GM23338 (cell line): ENCODE measurements around the gene FOXP1. TPM values are rescaled to one million over a fixed set of nuclear protein-coding genes. Genes with fewer than 3 reads are reported as not detected.

Experiments
- ATAC-seq: fragments of 200-7000 bp; cut with Tn5 transposase; 3 replicates; pipeline ENCODE4 v1.9.1; 2020
- DNase-seq: peaks from one replicate; pipeline ENCODE4 v3.0.0-alpha.2; 2015; ENCODE audit warnings: low spot score
- H2AFZ ChIP-seq: fragments of 200-600 bp; sonication (generic); 2 replicates; pipeline ENCODE4 v1.8.0; 2016; ENCODE audit warnings: antibody characterized with exemption, mild to moderate bottlenecking, moderate library complexity
- H3F3A ChIP-seq: fragments of 200-600 bp; sonication (generic); replicated peaks from 2 replicates; pipeline ENCODE4 v1.8.0; 2017; ENCODE audit warnings: antibody characterized with exemption, mixed run types, low read depth
- H3K27ac ChIP-seq: fragments of 200-600 bp; sonication (generic); 2 replicates; pipeline ENCODE4 v1.6.1; 2016; ENCODE audit warnings: low read depth
- H3K27me3 ChIP-seq: fragments of 200-600 bp; sonication (generic); 2 replicates; pipeline ENCODE4 v1.8.0; 2016; ENCODE audit warnings: mild to moderate bottlenecking, mixed run types, moderate library complexity; ENCODE audit not compliant: insufficient read depth
- H3K36me3 ChIP-seq: fragments of 200-600 bp; sonication (generic); 2 replicates; pipeline ENCODE4 v1.8.0; 2016; ENCODE audit warnings: mild to moderate bottlenecking; ENCODE audit not compliant: insufficient read depth
- H3K4me1 ChIP-seq: fragments of 200-600 bp; sonication (generic); 2 replicates; pipeline ENCODE4 v1.8.0; 2016; ENCODE audit warnings: mild to moderate bottlenecking, moderate library complexity; ENCODE audit not compliant: insufficient read depth
- H3K4me2 ChIP-seq: fragments of 200-600 bp; sonication (generic); 2 replicates; pipeline ENCODE4 v1.7.1; 2017; ENCODE audit warnings: mixed run types
- H3K4me3 ChIP-seq: fragments of 200-600 bp; sonication (generic); 2 replicates; pipeline ENCODE4 v1.6.1; 2016; ENCODE audit warnings: mixed run types
- H3K79me2 ChIP-seq: fragments of 200-600 bp; sonication (generic); replicated peaks from 2 replicates; pipeline ENCODE4 v1.8.0; 2017; ENCODE audit warnings: mild to moderate bottlenecking; ENCODE audit not compliant: insufficient read depth
- H3K9me2 ChIP-seq: fragments of 200-600 bp; sonication (generic); 2 replicates; pipeline ENCODE4 v1.8.0; 2017; ENCODE audit not compliant: insufficient read depth
- H4K20me1 ChIP-seq: fragments of 200-600 bp; sonication (generic); replicated peaks from 2 replicates; pipeline ENCODE4 v1.8.0; 2017; ENCODE audit warnings: mild to moderate bottlenecking; ENCODE audit not compliant: insufficient read depth
- H3K27ac Mint-ChIP-seq: 2 replicates; pipeline ENCODE4 v1.8.0; 2020; ENCODE audit warnings: inconsistent platforms, mild to moderate bottlenecking, moderate library complexity, mixed read lengths
- H3K27me3 Mint-ChIP-seq: 3 replicates; pipeline ENCODE4 v1.8.0; 2022; ENCODE audit warnings: low read depth, mild to moderate bottlenecking, moderate library complexity, mixed read lengths, inconsistent platforms; ENCODE audit not compliant: insufficient read depth, poor library complexity
- H3K36me3 Mint-ChIP-seq: 3 replicates; pipeline ENCODE4 v1.8.0; 2021; ENCODE audit warnings: low read depth, mild to moderate bottlenecking, inconsistent platforms, moderate library complexity, mixed read lengths
- H3K4me1 Mint-ChIP-seq: 3 replicates; pipeline ENCODE4 v1.8.0; 2020; ENCODE audit warnings: mild to moderate bottlenecking, inconsistent platforms, mixed read lengths
- H3K4me3 Mint-ChIP-seq: 3 replicates; pipeline ENCODE4 v1.8.0; 2021; ENCODE audit warnings: moderate library complexity, mild to moderate bottlenecking, inconsistent platforms, mixed read lengths
- H3K9me3 Mint-ChIP-seq: 3 replicates; pipeline ENCODE4 v1.8.0; 2020; ENCODE audit warnings: moderate library complexity, mild to moderate bottlenecking, inconsistent platforms, mixed read lengths
- CREB1 ChIP-seq: fragments of 250-450 bp; sonication (Bioruptor Pico); IDR thresholded peaks from 2 replicates; pipeline ENCODE4 v1.5.0; 2020; ENCODE audit warnings: low read depth, mild to moderate bottlenecking, moderate library complexity
- ETS1 ChIP-seq: IDR thresholded peaks from 2 replicates; pipeline ENCODE4 v1.6.1; 2016; ENCODE audit warnings: antibody characterized with exemption
- EZH2 ChIP-seq: fragments of 200-600 bp; sonication (generic); IDR thresholded peaks from one replicate; pipeline ENCODE4 v1.8.0; 2017; ENCODE audit warnings: antibody characterized with exemption, mild to moderate bottlenecking, low read depth; ENCODE audit not compliant: unreplicated experiment
- EZH2phosphoT487 ChIP-seq: fragments of 200-600 bp; sonication (generic); IDR thresholded peaks from one replicate; pipeline ENCODE4 v1.8.1; 2018; ENCODE audit warnings: antibody characterized with exemption; ENCODE audit not compliant: unreplicated experiment
- JUNB ChIP-seq: IDR thresholded peaks from one replicate; pipeline ENCODE4 v1.6.1; 2016; ENCODE audit warnings: antibody characterized with exemption; ENCODE audit not compliant: unreplicated experiment
- NANOG ChIP-seq: IDR thresholded peaks from 2 replicates; pipeline ENCODE4 v1.6.1; 2016; ENCODE audit warnings: antibody characterized with exemption, borderline replicate concordance
- POLR2AphosphoS5 ChIP-seq: IDR thresholded peaks from 2 replicates; pipeline ENCODE4 v1.6.1; 2016; ENCODE audit warnings: antibody characterized with exemption, low read depth
- REST ChIP-seq: IDR thresholded peaks from one replicate; pipeline ENCODE4 v1.6.1; 2018; ENCODE audit warnings: antibody characterized with exemption; ENCODE audit not compliant: unreplicated experiment
- STAT1 ChIP-seq: IDR thresholded peaks from one replicate; pipeline ENCODE4 v1.6.1; 2016; ENCODE audit warnings: antibody characterized with exemption; ENCODE audit not compliant: unreplicated experiment
- ZNF331 ChIP-seq: fragments of 250-450 bp; sonication (Bioruptor Pico); IDR thresholded peaks from 2 replicates; pipeline ENCODE4 v1.5.0; 2020; ENCODE audit warnings: low read depth, mild to moderate bottlenecking, moderate library complexity
- ZNF462 ChIP-seq: fragments of 250-450 bp; sonication (Bioruptor Pico); IDR thresholded peaks from 2 replicates; pipeline ENCODE4 v1.5.0; 2020; ENCODE audit warnings: mild to moderate bottlenecking, moderate library complexity
- polyA plus RNA-seq: library from polyadenylated mRNA; unstranded; fragments of >200 nt; fragmentation: Nextera tagmentation; extraction: Ambion mirVana; gene quantifications from 2 replicates; pipeline ENCODE4 v1.2.1, GENCODE V29; 2016
- total RNA-seq: library from RNA; depleted of rRNA; stranded (reverse); fragments of >200 nt; shearing (Covaris generic); gene quantifications from 2 replicates; pipeline ENCODE4 v1.2.3, GENCODE V29; 2014

The FOXP1 gene
- total and polyA plus RNA-seq, 2 experiments from 2014 or later: 32.9 to 35.5 TPM

- peaks cover 42% of the 10 kb centered on the region for H3K4me1 Mint-ChIP-seq
- H3K4me3 ChIP-seq: no peak overlapping the region
- H3K79me2 ChIP-seq: no peaks in the 10 kb centered on the region; the same call in 1 of the 2 replicates
- H3K27ac ChIP-seq: peak overlapping the region; percentile 57; the same call in 1 of the 2 replicates
- 0 out of 2 replicates have a peak overlapping the region, but pooled peaks have one; percentile 5 for H3K4me2 ChIP-seq
- H3K4me1 ChIP-seq: peaks cover 24% of the 10 kb centered on the region
- no peaks in the 10 kb centered on the region for H3F3A ChIP-seq
- DNase-seq (no peak), ATAC-seq (no peak)
- no peaks in the 10 kb centered on the region for H3K27me3 ChIP-seq
- no peak overlapping the region; the same call in none of the 2 replicates for H3K27ac Mint-ChIP-seq
- H3K9me3 Mint-ChIP-seq: no peaks in the 10 kb centered on the region
- H3K36me3 ChIP-seq: no peaks in the 10 kb centered on the region
- no peaks in the 10 kb centered on the region for H4K20me1 ChIP-seq
- no peak overlapping the region for H3K4me3 Mint-ChIP-seq
- H2AFZ ChIP-seq: no peak overlapping the region
- H3K36me3 Mint-ChIP-seq: no peaks in the 10 kb centered on the region; the same call in 2 of the 3 replicates
- TF ChIP-seq ETS1 (no peak), EZH2 (no peak), CREB1 (CRISPR knock-in tag) (no peak), ZNF331 (no peak), REST (no peak), ZNF462 (CRISPR knock-in tag) (no peak), JUNB (no peak), POLR2AphosphoS5 (no peak), NANOG (no peak), EZH2phosphoT487 (no peak), STAT1 (no peak)
- H3K9me2 ChIP-seq: peaks cover 3% of the 10 kb centered on the region
- H3K27me3 Mint-ChIP-seq: peaks cover 10% of the 10 kb centered on the region
Measured at GRCh38 chr3:71218508-71218907, 365.0 kb downstream of the FOXP1 start.
